Thyroid gland (tissue), 4 donors: ENCODE data around the gene EFL1.

Source experiments
- CTCF ChIP-seq, 6 experiments: fragments of 200-600 bp in 3 of 6; fragments of 450-650 bp in 3 of 6; sonication (generic) in 3 of 6; IDR thresholded peaks; one replicate each; pipeline ENCODE4 v1.5.1; 2016 to 2019; ENCODE audit warnings: antibody characterized with exemption in 6 of 6, mild to moderate bottlenecking in 2 of 6, inconsistent platforms in 1 of 6, moderate library complexity in 1 of 6
- POLR2A ChIP-seq, 2 donors: fragments of 450-650 bp; IDR thresholded peaks; one replicate each; pipeline ENCODE4 v1.6.1; 2017; ENCODE audit warnings: antibody characterized with exemption in 2 of 2, mild to moderate bottlenecking in 2 of 2, moderate library complexity in 1 of 2

- TF ChIP-seq CTCF (IDR thresholded peaks at IDR 0.05) (no peak), POLR2A (IDR thresholded peaks at IDR 0.05) (no peak)
These were observed 169.2 kb downstream of the EFL1 start for GRCh38 chr15:82093325-82093724.
